ENCODE results near the gene TRERF1.

GRCh38 chr6:42391441-42391840 is 60.3 kb downstream of the TRERF1 start:
- TF ChIP-seq GATA2 (IDR thresholded peaks at IDR 0.05; ENCODE audit: low read depth, low read length) (no peak), GATA3 (IDR thresholded peaks at IDR 0.05; ENCODE audit: low read depth, low read length) (no peak)
